Neural cell (in vitro differentiated cells): Measurements from ENCODE around the gene DDHD1. TPM values are rescaled to one million over a fixed set of nuclear protein-coding genes. Genes with fewer than 3 reads are reported as not detected.

Experiments used
- H2AFZ ChIP-seq: fragments of 200-600, 300-800 bp; sonication (generic), shearing (Covaris generic); 2 replicates; pipeline ENCODE4 v1.6.0; 2014; ENCODE audit warnings: low read depth, mild to moderate bottlenecking, antibody characterized with exemption, low read length, moderate library complexity
- H3F3A ChIP-seq: fragments of 200-600 bp; shearing (Covaris generic); 2 replicates; pipeline ENCODE4 v1.6.1; 2016; ENCODE audit warnings: mild to moderate bottlenecking, moderate library complexity, mixed read lengths, antibody characterized with exemption, low read length; ENCODE audit not compliant: insufficient read depth, poor library complexity, severe bottlenecking
- H3K27ac ChIP-seq: fragments of 200-600, 300-800 bp; sonication (generic), shearing (Covaris generic); 2 replicates; pipeline ENCODE4 v1.5.1; 2014; ENCODE audit warnings: mild to moderate bottlenecking, low read length, moderate library complexity
- H3K27me3 ChIP-seq: fragments of 300-800, 200-600 bp; sonication (generic), shearing (Covaris generic); 2 replicates; pipeline ENCODE4 v1.6.0; 2014; ENCODE audit warnings: mild to moderate bottlenecking, low read depth, low read length, moderate library complexity; ENCODE audit not compliant: insufficient read depth
- H3K36me3 ChIP-seq: fragments of 300-800, 200-600 bp; sonication (generic), shearing (Covaris generic); 2 replicates; pipeline ENCODE4 v1.5.1; 2014; ENCODE audit warnings: mild to moderate bottlenecking, antibody characterized with exemption, low read length, moderate library complexity; ENCODE audit not compliant: insufficient read depth
- H3K4me2 ChIP-seq: fragments of 300-800, 200-600 bp; sonication (generic), shearing (Covaris generic); 2 replicates; pipeline ENCODE4 v1.6.0; 2014; ENCODE audit warnings: mild to moderate bottlenecking, low read length
- H3K4me3 ChIP-seq: fragments of 300-800, 200-600 bp; sonication (generic), shearing (Covaris generic); 2 replicates; pipeline ENCODE4 v1.5.1; 2014; ENCODE audit warnings: mild to moderate bottlenecking, low read length, moderate library complexity
- H3K79me2 ChIP-seq: fragments of 200-600 bp; shearing (Covaris generic); replicated peaks from 2 replicates; pipeline ENCODE4 v1.6.0; 2014; ENCODE audit warnings: mild to moderate bottlenecking, low read length, moderate library complexity; ENCODE audit not compliant: insufficient read depth
- H3K9ac ChIP-seq: fragments of 300-800, 200-600 bp; sonication (generic), shearing (Covaris generic); 2 replicates; pipeline ENCODE4 v1.6.1; 2016; ENCODE audit warnings: mild to moderate bottlenecking, low read length, mixed read lengths
- H3K9me2 ChIP-seq: fragments of 200-600 bp; shearing (Covaris generic); 2 replicates; pipeline ENCODE4 v1.6.1; 2016; ENCODE audit warnings: mild to moderate bottlenecking, low read length, mixed read lengths; ENCODE audit not compliant: insufficient read depth
- H3K9me3 ChIP-seq: fragments of 200-600, 300-800 bp; sonication (generic), shearing (Covaris generic); 2 replicates; pipeline ENCODE4 v1.6.1; 2016; ENCODE audit warnings: mild to moderate bottlenecking, mixed run types, low read length, moderate library complexity, mixed read lengths
- H4K20me1 ChIP-seq: fragments of 200-600 bp; shearing (Covaris generic); 2 replicates; pipeline ENCODE4 v1.6.1; 2016; ENCODE audit warnings: mild to moderate bottlenecking, mixed run types; ENCODE audit not compliant: insufficient read depth
- EP300 ChIP-seq: fragments of 450-650 bp; conservative IDR thresholded peaks from 2 replicates; pipeline ENCODE4 v1.6.1; 2014; ENCODE audit warnings: antibody characterized with exemption, mild to moderate bottlenecking, moderate library complexity; ENCODE audit not compliant: poor library complexity, severe bottlenecking
- EZH2 ChIP-seq: fragments of 200-600, 300-800 bp; shearing (Covaris generic), sonication (generic); IDR thresholded peaks from 2 replicates; pipeline ENCODE4 v1.6.1; 2014; ENCODE audit warnings: antibody characterized with exemption, low read length, borderline replicate concordance, mild to moderate bottlenecking; ENCODE audit not compliant: insufficient read depth, poor library complexity, severe bottlenecking
- MXI1 ChIP-seq: fragments of 450-650 bp; conservative IDR thresholded peaks from 2 replicates; pipeline ENCODE4 v1.6.1; 2014; ENCODE audit warnings: antibody characterized with exemption, mild to moderate bottlenecking; ENCODE audit not compliant: poor library complexity, severe bottlenecking
- POLR2AphosphoS5 ChIP-seq: IDR thresholded peaks from 2 replicates; pipeline ENCODE4 v1.6.1; 2012
- RAD21 ChIP-seq: fragments of 450-650 bp; conservative IDR thresholded peaks from 2 replicates; pipeline ENCODE4 v1.6.1; 2014; ENCODE audit warnings: antibody characterized with exemption, mild to moderate bottlenecking, moderate library complexity
- SMC3 ChIP-seq: fragments of 450-650 bp; conservative IDR thresholded peaks from 2 replicates; pipeline ENCODE4 v1.6.1; 2014; ENCODE audit warnings: antibody characterized with exemption, mild to moderate bottlenecking, moderate library complexity; ENCODE audit not compliant: poor library complexity
- TAF1 ChIP-seq: IDR thresholded peaks from 2 replicates; pipeline ENCODE4 v1.6.1; 2012; ENCODE audit warnings: low read depth
- polyA plus RNA-seq: library from polyadenylated mRNA; depleted of rRNA; stranded (reverse); fragments of >200 nt; gene quantifications from 2 replicates; pipeline ENCODE4 v1.2.3, GENCODE V29; 2014
- TF ChIP-seq, protein P1 (sequence below): fragments of 450-650 bp; IDR thresholded peaks from 2 replicates; pipeline ENCODE4 v1.5.1; 2014; ENCODE audit warnings: antibody characterized with exemption, mild to moderate bottlenecking, moderate library complexity; ENCODE audit not compliant: poor library complexity, severe bottlenecking
- TF ChIP-seq, protein P2 (sequence below): IDR thresholded peaks from 2 replicates; pipeline ENCODE4 v1.6.1; 2012; ENCODE audit warnings: borderline replicate concordance

Gene DDHD1
- polyA plus RNA-seq, 1 donor from 2014 or later = 13.9 TPM

DNA sequence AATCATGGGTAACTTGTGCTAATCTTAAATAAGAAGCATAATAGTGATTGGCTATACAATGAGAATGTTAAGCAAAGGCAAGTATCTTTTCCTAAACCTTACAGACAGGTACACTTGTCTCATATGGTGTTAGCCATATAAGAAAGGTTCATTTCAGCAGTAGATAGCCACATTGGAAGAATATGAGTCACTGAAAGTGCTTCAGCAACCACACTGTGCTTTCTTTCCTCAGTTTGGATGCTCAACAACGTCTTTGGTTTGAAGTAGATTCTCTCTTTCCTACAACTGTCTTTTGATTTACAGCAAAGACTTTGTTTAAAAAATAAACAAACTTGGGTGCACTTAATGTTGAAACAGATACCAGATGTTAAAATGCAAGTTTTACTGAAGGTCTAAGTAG, 8.9 kb downstream of the DDHD1 start:
- H3K79me2 ChIP-seq = peaks cover 43% of the 10 kb centered on the region
- no peaks in the 10 kb centered on the region for H3F3A ChIP-seq
- TF ChIP-seq TAF1 (no peak), MXI1 (no peak), SMC3 (no peak), RAD21 (no peak), EZH2 (no peak), POLR2AphosphoS5 (no peak), EP300 (no peak)
- TF ChIP-seq, protein P1, sequence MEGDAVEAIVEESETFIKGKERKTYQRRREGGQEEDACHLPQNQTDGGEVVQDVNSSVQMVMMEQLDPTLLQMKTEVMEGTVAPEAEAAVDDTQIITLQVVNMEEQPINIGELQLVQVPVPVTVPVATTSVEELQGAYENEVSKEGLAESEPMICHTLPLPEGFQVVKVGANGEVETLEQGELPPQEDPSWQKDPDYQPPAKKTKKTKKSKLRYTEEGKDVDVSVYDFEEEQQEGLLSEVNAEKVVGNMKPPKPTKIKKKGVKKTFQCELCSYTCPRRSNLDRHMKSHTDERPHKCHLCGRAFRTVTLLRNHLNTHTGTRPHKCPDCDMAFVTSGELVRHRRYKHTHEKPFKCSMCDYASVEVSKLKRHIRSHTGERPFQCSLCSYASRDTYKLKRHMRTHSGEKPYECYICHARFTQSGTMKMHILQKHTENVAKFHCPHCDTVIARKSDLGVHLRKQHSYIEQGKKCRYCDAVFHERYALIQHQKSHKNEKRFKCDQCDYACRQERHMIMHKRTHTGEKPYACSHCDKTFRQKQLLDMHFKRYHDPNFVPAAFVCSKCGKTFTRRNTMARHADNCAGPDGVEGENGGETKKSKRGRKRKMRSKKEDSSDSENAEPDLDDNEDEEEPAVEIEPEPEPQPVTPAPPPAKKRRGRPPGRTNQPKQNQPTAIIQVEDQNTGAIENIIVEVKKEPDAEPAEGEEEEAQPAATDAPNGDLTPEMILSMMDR = no peak
- TF ChIP-seq, protein P2, sequence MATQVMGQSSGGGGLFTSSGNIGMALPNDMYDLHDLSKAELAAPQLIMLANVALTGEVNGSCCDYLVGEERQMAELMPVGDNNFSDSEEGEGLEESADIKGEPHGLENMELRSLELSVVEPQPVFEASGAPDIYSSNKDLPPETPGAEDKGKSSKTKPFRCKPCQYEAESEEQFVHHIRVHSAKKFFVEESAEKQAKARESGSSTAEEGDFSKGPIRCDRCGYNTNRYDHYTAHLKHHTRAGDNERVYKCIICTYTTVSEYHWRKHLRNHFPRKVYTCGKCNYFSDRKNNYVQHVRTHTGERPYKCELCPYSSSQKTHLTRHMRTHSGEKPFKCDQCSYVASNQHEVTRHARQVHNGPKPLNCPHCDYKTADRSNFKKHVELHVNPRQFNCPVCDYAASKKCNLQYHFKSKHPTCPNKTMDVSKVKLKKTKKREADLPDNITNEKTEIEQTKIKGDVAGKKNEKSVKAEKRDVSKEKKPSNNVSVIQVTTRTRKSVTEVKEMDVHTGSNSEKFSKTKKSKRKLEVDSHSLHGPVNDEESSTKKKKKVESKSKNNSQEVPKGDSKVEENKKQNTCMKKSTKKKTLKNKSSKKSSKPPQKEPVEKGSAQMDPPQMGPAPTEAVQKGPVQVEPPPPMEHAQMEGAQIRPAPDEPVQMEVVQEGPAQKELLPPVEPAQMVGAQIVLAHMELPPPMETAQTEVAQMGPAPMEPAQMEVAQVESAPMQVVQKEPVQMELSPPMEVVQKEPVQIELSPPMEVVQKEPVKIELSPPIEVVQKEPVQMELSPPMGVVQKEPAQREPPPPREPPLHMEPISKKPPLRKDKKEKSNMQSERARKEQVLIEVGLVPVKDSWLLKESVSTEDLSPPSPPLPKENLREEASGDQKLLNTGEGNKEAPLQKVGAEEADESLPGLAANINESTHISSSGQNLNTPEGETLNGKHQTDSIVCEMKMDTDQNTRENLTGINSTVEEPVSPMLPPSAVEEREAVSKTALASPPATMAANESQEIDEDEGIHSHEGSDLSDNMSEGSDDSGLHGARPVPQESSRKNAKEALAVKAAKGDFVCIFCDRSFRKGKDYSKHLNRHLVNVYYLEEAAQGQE = no peak

DNA sequence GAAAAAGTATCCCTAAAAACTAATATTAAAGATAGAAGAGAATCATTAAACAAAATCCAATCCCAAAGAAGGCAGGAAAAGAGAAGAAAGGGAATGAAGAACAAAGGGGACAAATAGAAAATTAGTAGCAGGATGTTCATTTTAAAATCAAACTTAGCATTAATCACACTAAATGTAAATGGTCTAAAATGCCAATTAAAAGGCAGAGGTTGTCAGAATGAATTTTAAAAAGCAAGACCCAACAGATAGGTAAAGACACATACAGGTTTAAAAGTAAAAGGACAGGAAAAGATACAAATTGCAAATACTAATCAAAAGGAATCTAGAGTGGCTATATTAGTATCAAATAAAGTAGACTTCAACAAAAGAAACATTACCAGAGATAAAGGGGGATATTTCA, 12.5 kb downstream of the DDHD1 start:
- Histone ChIP-seq H3K9me2 (no peaks in the 10 kb centered on the region), H4K20me1 (no peaks in the 10 kb centered on the region), H3K4me2 (no peak overlapping the region), H3K27me3 (no peaks in the 10 kb centered on the region), H3K4me3 (no peak overlapping the region), H3K9me3 (peaks cover 10% of the 10 kb centered on the region), H3K27ac (no peak overlapping the region), H3K36me3 (no peaks in the 10 kb centered on the region), H3K79me2 (peaks cover 17% of the 10 kb centered on the region), H2AFZ (no peak overlapping the region), H3K9ac (no peak overlapping the region), H3F3A (no peaks in the 10 kb centered on the region)
- TF ChIP-seq, protein P2 = no peak
- TF ChIP-seq POLR2AphosphoS5 = no peak
- TF ChIP-seq, protein P1 = no peak
- no peak for TF ChIP-seq MXI1
- TF ChIP-seq EZH2 = no peak
- no peak for TF ChIP-seq SMC3
- no peak for TF ChIP-seq RAD21
- TF ChIP-seq EP300 = no peak
- no peak for TF ChIP-seq TAF1

More for the DNA sequence above, 8.9 kb downstream of the DDHD1 start:
- no peak overlapping the region for H3K9ac ChIP-seq
- H3K9me2 ChIP-seq = no peaks in the 10 kb centered on the region
- H2AFZ ChIP-seq = no peak overlapping the region
- H4K20me1 ChIP-seq = no peaks in the 10 kb centered on the region
- H3K9me3 ChIP-seq = peaks cover 10% of the 10 kb centered on the region
- H3K4me3 ChIP-seq = no peak overlapping the region
- H3K27ac ChIP-seq = no peak overlapping the region
- no peak overlapping the region for H3K4me2 ChIP-seq
- no peaks in the 10 kb centered on the region for H3K27me3 ChIP-seq
- H3K36me3 ChIP-seq = no peaks in the 10 kb centered on the region
